Panc1 (cell line): ENCODE measurements around the gene ROR1. TPM values are rescaled to one million over a fixed set of nuclear protein-coding genes. Genes with fewer than 3 reads are reported as not detected.

ENCODE experiments used
- ATAC-seq: fragments of 200-7000 bp; cut with Tn5 transposase; 2 replicates; pipeline ENCODE4 v1.9.1; 2020; ENCODE audit warnings: mild to moderate bottlenecking, moderate library complexity
- BruUV-seq: library from RNA; stranded (reverse); fragments of 400-500 nt; replicated peaks from 2 replicates; lab custom pipeline; 2021; lab: Mats Ljungman, UMichigan
- CTCF ChIA-PET: fragments of 300-600 bp; sonication (Branson Sonifier 250); formaldehyde crosslinking; loops from one replicate; lab custom pipeline; 2022; ENCODE audit warnings: antibody characterized with exemption; lab: Charles Lee
- POLR2A ChIA-PET: fragments of 300-600 bp; sonication (Branson Sonifier 250); formaldehyde crosslinking; loops from one replicate; lab custom pipeline; 2022; ENCODE audit warnings: antibody characterized with exemption; lab: Charles Lee
- DNase-seq: peaks from one replicate; pipeline ENCODE4 v3.0.0-alpha.2; 2010; ENCODE audit warnings: low read depth, low spot score
- H3K27ac ChIP-seq: 2 replicates; pipeline ENCODE4 v1.5.1; 2011; ENCODE audit warnings: mild to moderate bottlenecking, low read length, inconsistent platforms
- H3K27me3 ChIP-seq: fragments of 200-500 bp; sonication (Bioruptor generic); 2 replicates; pipeline ENCODE4 v1.6.0; 2014; ENCODE audit warnings: low read length, inconsistent platforms; ENCODE audit not compliant: control insufficient read depth, insufficient read depth
- H3K36me3 ChIP-seq: fragments of 200-500 bp; sonication (Bioruptor generic); 2 replicates; pipeline ENCODE4 v1.5.1; 2014; ENCODE audit warnings: inconsistent platforms, mild to moderate bottlenecking, low read length, moderate library complexity; ENCODE audit not compliant: control insufficient read depth, insufficient read depth
- H3K4me1 ChIP-seq: 2 replicates; pipeline ENCODE4 v1.5.1; 2011; ENCODE audit warnings: inconsistent platforms, mild to moderate bottlenecking, low read length, moderate library complexity; ENCODE audit not compliant: control insufficient read depth, insufficient read depth
- H3K4me3 ChIP-seq, 2 experiments: 2 replicates each; pipeline ENCODE4 v1.5.1; 2011 to 2012; ENCODE audit warnings: low read depth in 2 of 2, low read length in 2 of 2, mild to moderate bottlenecking in 2 of 2, inconsistent platforms in 1 of 2, moderate library complexity in 1 of 2
- H3K9me3 ChIP-seq: fragments of 200-500 bp; sonication (Bioruptor generic); 2 replicates; pipeline ENCODE4 v1.5.1; 2014; ENCODE audit warnings: low read depth, mild to moderate bottlenecking, inconsistent platforms, low read length, moderate library complexity; ENCODE audit not compliant: control insufficient read depth, insufficient read depth
- POLR2AphosphoS5 ChIP-seq: IDR thresholded peaks from 2 replicates; pipeline ENCODE4 v1.6.1; 2012; ENCODE audit warnings: mild to moderate bottlenecking, low read depth, low read length, moderate library complexity
- SIN3A ChIP-seq: IDR thresholded peaks from 2 replicates; pipeline ENCODE4 v1.6.1; 2012; ENCODE audit warnings: low read depth, mild to moderate bottlenecking, low read length, moderate library complexity, borderline replicate concordance; ENCODE audit not compliant: insufficient read depth
- TCF7L2 ChIP-seq: IDR thresholded peaks from 2 replicates; pipeline ENCODE4 v1.6.1; 2011; ENCODE audit warnings: mild to moderate bottlenecking, low read depth, low read length, inconsistent platforms
- in situ Hi-C: cut with HindIII; loops from 2 replicates; pipeline ENCODE4 v1.10.0; 2016; ENCODE audit warnings: low sequenced_read_pairs, low pct_unique_long_range_greater_than_20kb
- intact Hi-C: fragments of 100-400 bp; cut with micrococcal nuclease; formaldehyde crosslinking; loops from one replicate; pipeline ENCODE4 v1.10.0; 2022; ENCODE audit not compliant: unreplicated experiment
- total RNA-seq: library from RNA; stranded (reverse); gene quantifications from one replicate; pipeline ENCODE4 v1.2.1, GENCODE V29; 2021; ENCODE audit not compliant: unreplicated experiment
- TF ChIP-seq, protein P1 (sequence below), 2 experiments: IDR thresholded peaks; 2 replicates each; pipeline ENCODE4 v1.6.1; 2011 to 2012; ENCODE audit warnings: low read depth in 2 of 2, control low read depth in 1 of 2, low read length in 1 of 2, mild to moderate bottlenecking in 1 of 2, moderate library complexity in 1 of 2; ENCODE audit not compliant: insufficient read depth in 1 of 2
- TF ChIP-seq, protein P2 (sequence below): fragments of 450-650 bp; IDR thresholded peaks from 2 replicates; pipeline ENCODE4 v1.5.1; 2017; ENCODE audit warnings: mild to moderate bottlenecking

The ROR1 gene
- total RNA-seq, 1 experiment from 2014 or later = 19.3 TPM

DNA sequence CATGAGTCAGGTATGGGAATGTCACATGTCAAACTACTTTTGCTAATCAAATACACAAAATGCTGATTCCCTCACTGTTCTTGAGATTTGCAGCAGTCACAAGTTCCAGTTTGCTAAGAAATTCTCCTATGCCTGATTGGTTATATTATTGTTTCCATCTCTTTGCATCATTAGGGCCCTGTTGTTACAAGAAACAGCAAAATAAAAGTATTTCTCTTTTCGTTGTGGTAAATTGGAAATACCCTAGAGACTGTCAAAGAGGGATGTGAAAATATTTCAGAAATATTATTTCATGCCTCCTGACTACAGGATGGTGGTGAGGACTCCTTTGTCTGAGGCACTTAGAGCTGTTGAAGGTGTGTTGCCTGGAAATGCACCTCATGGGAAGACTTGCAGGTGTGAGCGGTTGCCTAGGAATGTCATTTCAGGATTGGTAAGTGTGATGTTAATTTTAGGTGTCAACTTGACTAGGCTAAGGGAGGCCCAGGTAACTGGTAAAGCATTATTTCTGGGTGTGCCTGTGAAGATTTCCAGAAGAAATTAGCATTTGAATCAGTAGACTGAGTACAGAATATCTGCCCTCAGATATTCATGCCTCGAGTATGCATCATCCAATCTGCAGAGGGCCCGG lies 117.4 kb downstream of the ROR1 start:
- ChIA-PET CTCF (no interaction called here), POLR2A (no interaction called here)
- no TSS peak for BruUV-seq
- H3K4me3 ChIP-seq = no peak overlapping the region
- H3K36me3 ChIP-seq = no peaks in the 10 kb centered on the region
- intact Hi-C loops = no loop called here
- no peaks in the 10 kb centered on the region for H3K9me3 ChIP-seq
- ATAC-seq = no peak
- TF ChIP-seq, protein P1, sequence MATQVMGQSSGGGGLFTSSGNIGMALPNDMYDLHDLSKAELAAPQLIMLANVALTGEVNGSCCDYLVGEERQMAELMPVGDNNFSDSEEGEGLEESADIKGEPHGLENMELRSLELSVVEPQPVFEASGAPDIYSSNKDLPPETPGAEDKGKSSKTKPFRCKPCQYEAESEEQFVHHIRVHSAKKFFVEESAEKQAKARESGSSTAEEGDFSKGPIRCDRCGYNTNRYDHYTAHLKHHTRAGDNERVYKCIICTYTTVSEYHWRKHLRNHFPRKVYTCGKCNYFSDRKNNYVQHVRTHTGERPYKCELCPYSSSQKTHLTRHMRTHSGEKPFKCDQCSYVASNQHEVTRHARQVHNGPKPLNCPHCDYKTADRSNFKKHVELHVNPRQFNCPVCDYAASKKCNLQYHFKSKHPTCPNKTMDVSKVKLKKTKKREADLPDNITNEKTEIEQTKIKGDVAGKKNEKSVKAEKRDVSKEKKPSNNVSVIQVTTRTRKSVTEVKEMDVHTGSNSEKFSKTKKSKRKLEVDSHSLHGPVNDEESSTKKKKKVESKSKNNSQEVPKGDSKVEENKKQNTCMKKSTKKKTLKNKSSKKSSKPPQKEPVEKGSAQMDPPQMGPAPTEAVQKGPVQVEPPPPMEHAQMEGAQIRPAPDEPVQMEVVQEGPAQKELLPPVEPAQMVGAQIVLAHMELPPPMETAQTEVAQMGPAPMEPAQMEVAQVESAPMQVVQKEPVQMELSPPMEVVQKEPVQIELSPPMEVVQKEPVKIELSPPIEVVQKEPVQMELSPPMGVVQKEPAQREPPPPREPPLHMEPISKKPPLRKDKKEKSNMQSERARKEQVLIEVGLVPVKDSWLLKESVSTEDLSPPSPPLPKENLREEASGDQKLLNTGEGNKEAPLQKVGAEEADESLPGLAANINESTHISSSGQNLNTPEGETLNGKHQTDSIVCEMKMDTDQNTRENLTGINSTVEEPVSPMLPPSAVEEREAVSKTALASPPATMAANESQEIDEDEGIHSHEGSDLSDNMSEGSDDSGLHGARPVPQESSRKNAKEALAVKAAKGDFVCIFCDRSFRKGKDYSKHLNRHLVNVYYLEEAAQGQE (IDR thresholded peaks at IDR 0.05; ENCODE audit: insufficient read depth in 1 of 2, low read depth in 2 of 2, low read length in 1 of 2) = no peak
- no peak for TF ChIP-seq TCF7L2
- TF ChIP-seq SIN3A = no peak
- H3K27me3 ChIP-seq = no peaks in the 10 kb centered on the region
- no peak for DNase-seq
- no peak overlapping the region for H3K27ac ChIP-seq
- in situ Hi-C loops = no loop called here
- peaks cover 17% of the 10 kb centered on the region for H3K4me1 ChIP-seq

DNA sequence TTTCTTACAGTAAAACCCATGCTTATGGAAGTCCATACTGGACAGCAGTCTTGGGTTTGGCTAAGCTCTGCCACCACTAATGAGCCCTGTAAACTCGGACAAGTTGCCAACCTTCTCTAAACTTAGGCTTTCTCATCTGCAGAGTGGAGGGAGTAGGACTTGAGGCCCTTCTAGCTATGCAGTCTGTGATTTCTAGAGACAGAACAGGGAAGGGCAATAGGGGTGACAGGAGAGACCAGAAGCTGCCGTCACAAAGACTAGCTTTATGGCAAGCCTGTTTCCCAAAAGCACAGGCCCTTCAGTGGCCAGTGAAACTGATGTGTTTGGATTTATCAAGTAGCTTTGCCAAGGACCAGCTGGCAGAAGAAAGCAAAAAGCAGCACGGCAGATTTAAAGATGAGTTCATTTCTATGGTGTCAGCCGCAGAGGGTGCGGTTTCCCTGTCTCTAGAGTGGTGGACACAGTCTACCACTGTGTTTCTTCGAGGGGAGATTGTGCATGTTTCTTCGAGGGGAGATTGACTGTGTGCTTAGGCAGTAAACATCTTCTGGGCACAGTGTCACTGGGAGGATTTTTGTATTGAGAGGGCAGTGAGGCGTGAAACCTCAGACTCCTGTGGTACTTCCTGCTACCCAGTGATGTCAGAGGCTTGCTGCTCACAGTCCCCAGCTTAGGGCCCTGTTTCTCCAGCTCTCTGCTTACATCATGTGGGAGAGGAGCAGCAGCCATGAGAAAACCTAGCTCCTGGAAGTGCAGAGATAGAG lies 119.0 kb downstream of the ROR1 start:
- in situ Hi-C loops (no loop called here), intact Hi-C loops (no loop called here)
- peak; percentile 92 for ATAC-seq
- Histone ChIP-seq H3K4me1 (peaks cover 17% of the 10 kb centered on the region), H3K4me3 (peak overlapping the region in 1 of 2 experiments; percentile 32; a peak in 2 of 4 replicates), H3K9me3 (no peaks in the 10 kb centered on the region), H3K36me3 (no peaks in the 10 kb centered on the region), H3K27ac (peak overlapping the region; percentile 72), H3K27me3 (no peaks in the 10 kb centered on the region)
- ChIA-PET CTCF (no interaction called here), POLR2A (no interaction called here)
- no TSS peak for BruUV-seq
- DNase-seq = no peak
- TF ChIP-seq, protein P1 (IDR thresholded peaks at IDR 0.05; ENCODE audit: insufficient read depth in 1 of 2, low read depth in 2 of 2, low read length in 1 of 2) = no peak
- TF ChIP-seq, protein P2, sequence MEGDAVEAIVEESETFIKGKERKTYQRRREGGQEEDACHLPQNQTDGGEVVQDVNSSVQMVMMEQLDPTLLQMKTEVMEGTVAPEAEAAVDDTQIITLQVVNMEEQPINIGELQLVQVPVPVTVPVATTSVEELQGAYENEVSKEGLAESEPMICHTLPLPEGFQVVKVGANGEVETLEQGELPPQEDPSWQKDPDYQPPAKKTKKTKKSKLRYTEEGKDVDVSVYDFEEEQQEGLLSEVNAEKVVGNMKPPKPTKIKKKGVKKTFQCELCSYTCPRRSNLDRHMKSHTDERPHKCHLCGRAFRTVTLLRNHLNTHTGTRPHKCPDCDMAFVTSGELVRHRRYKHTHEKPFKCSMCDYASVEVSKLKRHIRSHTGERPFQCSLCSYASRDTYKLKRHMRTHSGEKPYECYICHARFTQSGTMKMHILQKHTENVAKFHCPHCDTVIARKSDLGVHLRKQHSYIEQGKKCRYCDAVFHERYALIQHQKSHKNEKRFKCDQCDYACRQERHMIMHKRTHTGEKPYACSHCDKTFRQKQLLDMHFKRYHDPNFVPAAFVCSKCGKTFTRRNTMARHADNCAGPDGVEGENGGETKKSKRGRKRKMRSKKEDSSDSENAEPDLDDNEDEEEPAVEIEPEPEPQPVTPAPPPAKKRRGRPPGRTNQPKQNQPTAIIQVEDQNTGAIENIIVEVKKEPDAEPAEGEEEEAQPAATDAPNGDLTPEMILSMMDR = no peak
- TF ChIP-seq SIN3A (no peak), TCF7L2 (no peak), POLR2AphosphoS5 (no peak)
